BJ (cell line): ENCODE measurements around the gene ATXN10. TPM values are rescaled to one million over a fixed set of nuclear protein-coding genes. Genes with fewer than 3 reads are reported as not detected.

Experiments used
- CTCF ChIA-PET: fragments of 350-600 bp; formaldehyde crosslinking; extraction: SDS; loops from one replicate; lab custom pipeline; 2021; ENCODE audit warnings: antibody characterized with exemption, inconsistent platforms; lab: Yijun Ruan, JAX
- POLR2A ChIA-PET: fragments of 300-600 bp; sonication (Branson Sonifier 250); formaldehyde crosslinking; extraction: SDS; loops from one replicate; lab custom pipeline; 2021; ENCODE audit warnings: antibody characterized with exemption; lab: Charles Lee
- DNase-seq: peaks from one replicate; pipeline ENCODE4 v3.0.0-alpha.2; 2011; ENCODE audit warnings: low read depth
- H3K27me3 ChIP-seq: 2 replicates; pipeline ENCODE4 v1.6.0; 2011; ENCODE audit warnings: low read length; ENCODE audit not compliant: control insufficient read depth, insufficient read depth
- H3K36me3 ChIP-seq: 2 replicates; pipeline ENCODE4 v1.5.1; 2011; ENCODE audit warnings: low read length; ENCODE audit not compliant: control insufficient read depth, insufficient read depth
- H3K4me3 ChIP-seq: 2 replicates; pipeline ENCODE4 v1.5.1; 2011; ENCODE audit warnings: low read depth, mild to moderate bottlenecking, control low read depth, low read length
- CTCF ChIP-seq: IDR thresholded peaks from 2 replicates; pipeline ENCODE4 v1.5.1; 2011; ENCODE audit warnings: low read depth, mild to moderate bottlenecking, control low read depth, inconsistent platforms, low read length, moderate library complexity; ENCODE audit not compliant: insufficient read depth
- polyA plus RNA-seq: library from polyadenylated mRNA; depleted of rRNA; stranded (reverse); fragments of >200 nt; gene quantifications from 2 replicates; pipeline ENCODE4 v1.2.3, GENCODE V29; 2011

ATXN10 gene
- polyA plus RNA-seq, 1 experiment, result 328 TPM

- ChIA-PET CTCF (no interaction called here), POLR2A (no interaction called here)
- no peak for TF ChIP-seq CTCF
- DNase-seq, result no peak
- H3K4me3 ChIP-seq, result no peak overlapping the region
- H3K27me3 ChIP-seq, result peaks cover 17% of the 10 kb centered on the region
- H3K36me3 ChIP-seq, result no peaks in the 10 kb centered on the region
Measured at GRCh38 chr22:45884201-45885062, 212.8 kb downstream of the ATXN10 start.

GRCh38 chr22:45885171-45885840 lies 213.7 kb downstream of the ATXN10 start:
- ChIA-PET CTCF (no interaction called here), POLR2A (no interaction called here)
- no peak for TF ChIP-seq CTCF
- no peaks in the 10 kb centered on the region for H3K36me3 ChIP-seq
- H3K27me3 ChIP-seq, result peaks cover 11% of the 10 kb centered on the region
- H3K4me3 ChIP-seq, result no peak overlapping the region
- no peak for DNase-seq

- H3K4me3 ChIP-seq, result no peak overlapping the region
- no peak for TF ChIP-seq CTCF
- ChIA-PET CTCF (no interaction called here), POLR2A (no interaction called here)
- H3K36me3 ChIP-seq, result no peaks in the 10 kb centered on the region
- peaks cover 7% of the 10 kb centered on the region for H3K27me3 ChIP-seq
- DNase-seq, result no peak
Measured at GRCh38 chr22:45885941-45886395, 214.3 kb downstream of the ATXN10 start.

- TF ChIP-seq CTCF, result no peak
- H3K27me3 ChIP-seq, result peaks cover 3% of the 10 kb centered on the region
- H3K4me3 ChIP-seq, result no peak overlapping the region
- ChIA-PET POLR2A (no interaction called here), CTCF (no interaction called here)
- DNase-seq, result no peak
- no peaks in the 10 kb centered on the region for H3K36me3 ChIP-seq
Measured at GRCh38 chr22:45886540-45886939, 214.9 kb downstream of the ATXN10 start.
